HepG2 (cell line): ENCODE results near the gene SH3YL1. TPM values are rescaled to one million over a fixed set of nuclear protein-coding genes. Genes with fewer than 3 reads are reported as not detected.

Experiments used
- CAMTA2 ChIP-seq: sonication (generic); formaldehyde crosslinking; IDR thresholded peaks from 2 replicates; pipeline ENCODE4 v1.4.0; 2020; ENCODE audit warnings: mild to moderate bottlenecking, missing genetic modification reagents, borderline replicate concordance
- DR1 ChIP-seq: sonication (generic); formaldehyde crosslinking; IDR thresholded peaks from 2 replicates; pipeline ENCODE4 v1.8.0; 2021; ENCODE audit warnings: mild to moderate bottlenecking, missing genetic modification reagents, inconsistent platforms
- GFI1 ChIP-seq: sonication (generic); formaldehyde crosslinking; IDR thresholded peaks from 2 replicates; pipeline ENCODE4 v1.5.0; 2020; ENCODE audit warnings: missing genetic modification reagents, mild to moderate bottlenecking, borderline replicate concordance
- HNRNPUL1 ChIP-seq: fragments of 200-400 bp; formaldehyde crosslinking; IDR thresholded peaks from 2 replicates; pipeline ENCODE4 v1.6.1; 2017; ENCODE audit warnings: low read depth, mild to moderate bottlenecking, low read length, moderate library complexity
- KDM3A ChIP-seq: IDR thresholded peaks from 2 replicates; pipeline ENCODE4 v1.6.1; 2018; ENCODE audit warnings: low read depth, missing compliant biosample characterization
- MATR3 ChIP-seq: sonication (generic); formaldehyde crosslinking; IDR thresholded peaks from 2 replicates; pipeline ENCODE4 v1.4.0; 2020; ENCODE audit warnings: missing genetic modification reagents
- MYC ChIP-seq: sonication (generic); formaldehyde crosslinking; IDR thresholded peaks from 2 replicates; pipeline ENCODE4 v1.9.0; 2021; ENCODE audit warnings: missing genetic modification reagents, borderline replicate concordance
- NFE2 ChIP-seq: sonication (generic); formaldehyde crosslinking; IDR thresholded peaks from 2 replicates; pipeline ENCODE4 v1.4.0; 2020; ENCODE audit warnings: missing genetic modification reagents
- RAD51 ChIP-seq: fragments of 450-650 bp; IDR thresholded peaks from 2 replicates; pipeline ENCODE4 v1.6.1; 2016; ENCODE audit warnings: borderline replicate concordance
- SOX5 ChIP-seq: IDR thresholded peaks from 2 replicates; pipeline ENCODE4 v1.6.1; 2016; ENCODE audit warnings: borderline replicate concordance
- ZNF232 ChIP-seq: sonication (generic); formaldehyde crosslinking; IDR thresholded peaks from 2 replicates; pipeline ENCODE4 v1.4.0; 2020; ENCODE audit warnings: missing genetic modification reagents, borderline replicate concordance
- ZNF251 ChIP-seq: sonication (generic); formaldehyde crosslinking; IDR thresholded peaks from 2 replicates; pipeline ENCODE4 v1.9.0; 2021; ENCODE audit warnings: mild to moderate bottlenecking, missing genetic modification reagents
- ZNF543 ChIP-seq: sonication (generic); formaldehyde crosslinking; IDR thresholded peaks from 2 replicates; pipeline ENCODE4 v1.4.0; 2020; ENCODE audit warnings: mild to moderate bottlenecking, missing genetic modification reagents
- ZSCAN30 ChIP-seq: sonication (generic); formaldehyde crosslinking; IDR thresholded peaks from 2 replicates; pipeline ENCODE4 v1.5.0; 2020; ENCODE audit warnings: mild to moderate bottlenecking, missing genetic modification reagents
- polyA plus RNA-seq, 8 experiments: library from polyadenylated mRNA; depleted of rRNA in 3 of 8; stranded (reverse) in 7 of 8; unstranded in 1 of 8; fragments of >200 nt; fragmentation: Illumina TruSeq in 4 of 8; extraction: Trizol in 4 of 8; gene quantifications; 2 replicates each; pipeline versions ENCODE4 v1.2.1 to v1.2.3, GENCODE V29; 2011 to 2016; ENCODE audit warnings: low read depth in 4 of 8, missing spikeins in 1 of 8, mixed read lengths in 1 of 8; ENCODE audit not compliant: insufficient read depth in 1 of 8
- total RNA-seq, 5 experiments: library from RNA; depleted of rRNA; stranded (reverse); fragments of >200 nt; fragmentation: Illumina TruSeq; extraction: Trizol; gene quantifications; 2 replicates each; pipeline ENCODE4 v1.2.3, GENCODE V29; 2016; ENCODE audit warnings: low read depth in 1 of 5
- TF ChIP-seq, protein P1 (sequence below): sonication (generic); formaldehyde crosslinking; IDR thresholded peaks from 2 replicates; pipeline ENCODE4 v1.8.0; 2022; ENCODE audit warnings: mild to moderate bottlenecking, missing genetic modification reagents, moderate library complexity
- TF ChIP-seq, protein P2 (sequence below): IDR thresholded peaks from 2 replicates; pipeline ENCODE4 v1.6.1; 2012; ENCODE audit warnings: low read depth, low read length, improper control_type of control experiment
- TF ChIP-seq, protein P3 (sequence below): sonication (generic); formaldehyde crosslinking; IDR thresholded peaks from 2 replicates; pipeline ENCODE4 v1.5.0; 2020; ENCODE audit warnings: missing genetic modification reagents
- TF ChIP-seq, protein P4 (sequence below): sonication (generic); formaldehyde crosslinking; IDR thresholded peaks from 2 replicates; pipeline ENCODE4 v1.5.1; 2020; ENCODE audit warnings: mild to moderate bottlenecking, missing genetic modification reagents, borderline replicate concordance
- TF ChIP-seq, protein P5 (sequence below): sonication (generic); formaldehyde crosslinking; IDR thresholded peaks from 2 replicates; pipeline ENCODE4 v1.8.0; 2022; ENCODE audit warnings: mild to moderate bottlenecking, missing genetic modification reagents, moderate library complexity

The SH3YL1 gene
- total and polyA plus RNA-seq, 2 of the 13 experiments (the other 11 are each of a cell fraction or from before 2014, with no cell fraction given): 13.0 to 48.2 TPM

DNA sequence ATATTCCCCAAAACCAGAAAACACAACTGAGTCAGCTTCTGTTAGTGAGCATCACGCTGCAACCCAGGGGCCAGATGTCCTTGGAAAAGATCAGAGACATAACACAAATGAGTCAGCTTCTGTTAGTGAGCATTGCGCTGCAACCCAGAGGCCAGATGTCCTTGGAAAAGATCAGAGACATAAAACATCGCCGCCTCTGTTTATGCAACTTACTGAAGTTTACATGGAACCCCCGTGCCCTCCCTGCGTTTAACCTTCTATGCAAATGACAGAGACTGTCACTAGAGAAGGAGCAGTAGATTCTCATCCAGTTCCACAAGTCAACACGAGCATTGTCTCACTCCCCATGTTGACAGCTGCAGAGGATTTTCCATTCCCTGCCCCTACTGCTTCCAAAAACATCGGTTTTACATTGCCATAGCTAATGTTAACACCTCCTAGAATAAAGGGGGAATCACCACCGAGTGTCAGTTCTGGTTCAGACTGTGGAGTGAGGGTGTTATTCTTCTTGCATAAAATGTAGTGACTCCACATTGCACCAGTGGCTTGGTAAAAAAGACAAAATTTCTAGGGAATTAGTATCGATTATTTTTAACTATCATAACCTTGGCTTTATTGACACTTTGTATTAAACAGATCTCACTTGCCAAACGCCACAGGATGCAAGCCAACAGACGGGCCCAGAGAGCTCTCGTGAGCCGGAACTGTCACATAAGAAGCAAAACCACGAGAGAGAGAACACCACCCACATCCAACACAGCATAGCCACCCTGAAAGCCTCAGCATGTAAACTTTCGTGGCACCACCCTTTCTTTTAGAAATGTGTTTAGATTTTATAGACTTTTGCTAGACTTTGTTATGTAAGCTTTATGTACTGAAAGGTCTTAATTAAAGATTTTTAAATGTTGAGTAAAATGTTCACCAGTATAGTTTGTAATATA lies 87.7 kb downstream of the SH3YL1 start (continued):
- TF ChIP-seq, protein P1, sequence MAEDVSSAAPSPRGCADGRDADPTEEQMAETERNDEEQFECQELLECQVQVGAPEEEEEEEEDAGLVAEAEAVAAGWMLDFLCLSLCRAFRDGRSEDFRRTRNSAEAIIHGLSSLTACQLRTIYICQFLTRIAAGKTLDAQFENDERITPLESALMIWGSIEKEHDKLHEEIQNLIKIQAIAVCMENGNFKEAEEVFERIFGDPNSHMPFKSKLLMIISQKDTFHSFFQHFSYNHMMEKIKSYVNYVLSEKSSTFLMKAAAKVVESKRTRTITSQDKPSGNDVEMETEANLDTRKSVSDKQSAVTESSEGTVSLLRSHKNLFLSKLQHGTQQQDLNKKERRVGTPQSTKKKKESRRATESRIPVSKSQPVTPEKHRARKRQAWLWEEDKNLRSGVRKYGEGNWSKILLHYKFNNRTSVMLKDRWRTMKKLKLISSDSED (CRISPR knock-in tag): no peak
- TF ChIP-seq MATR3 (CRISPR knock-in tag) (no peak), ZNF251 (CRISPR knock-in tag) (no peak), SOX5 (CRISPR knock-in tag) (peak; percentile 96), NFE2 (no peak), ZNF543 (CRISPR knock-in tag) (peak; percentile 69), RAD51 (no peak), KDM3A (CRISPR knock-in tag) (peak; percentile 70; the same call in 1 of the 2 replicates), CAMTA2 (CRISPR knock-in tag) (no peak), ZSCAN30 (CRISPR knock-in tag) (no peak), MYC (CRISPR knock-in tag) (peak; percentile 71), GFI1 (CRISPR knock-in tag) (peak; percentile 76; the same call in 1 of the 2 replicates), DR1 (CRISPR knock-in tag) (no peak; the same call in 1 of the 2 replicates), ZNF232 (CRISPR knock-in tag) (peak; percentile 100), HNRNPUL1 (no peak)
- TF ChIP-seq, protein P2, sequence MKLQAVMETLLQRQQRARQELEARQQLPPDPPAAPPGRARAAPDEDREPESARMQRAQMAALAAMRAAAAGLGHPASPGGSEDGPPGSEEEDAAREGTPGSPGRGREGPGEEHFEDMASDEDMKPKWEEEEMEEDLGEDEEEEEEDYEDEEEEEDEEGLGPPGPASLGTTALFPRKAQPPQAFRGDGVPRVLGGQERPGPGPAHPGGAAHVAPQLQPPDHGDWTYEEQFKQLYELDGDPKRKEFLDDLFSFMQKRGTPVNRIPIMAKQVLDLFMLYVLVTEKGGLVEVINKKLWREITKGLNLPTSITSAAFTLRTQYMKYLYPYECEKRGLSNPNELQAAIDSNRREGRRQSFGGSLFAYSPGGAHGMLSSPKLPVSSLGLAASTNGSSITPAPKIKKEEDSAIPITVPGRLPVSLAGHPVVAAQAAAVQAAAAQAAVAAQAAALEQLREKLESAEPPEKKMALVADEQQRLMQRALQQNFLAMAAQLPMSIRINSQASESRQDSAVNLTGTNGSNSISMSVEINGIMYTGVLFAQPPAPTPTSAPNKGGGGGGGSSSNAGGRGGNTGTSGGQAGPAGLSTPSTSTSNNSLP: peak; percentile 85
- TF ChIP-seq, protein P3, sequence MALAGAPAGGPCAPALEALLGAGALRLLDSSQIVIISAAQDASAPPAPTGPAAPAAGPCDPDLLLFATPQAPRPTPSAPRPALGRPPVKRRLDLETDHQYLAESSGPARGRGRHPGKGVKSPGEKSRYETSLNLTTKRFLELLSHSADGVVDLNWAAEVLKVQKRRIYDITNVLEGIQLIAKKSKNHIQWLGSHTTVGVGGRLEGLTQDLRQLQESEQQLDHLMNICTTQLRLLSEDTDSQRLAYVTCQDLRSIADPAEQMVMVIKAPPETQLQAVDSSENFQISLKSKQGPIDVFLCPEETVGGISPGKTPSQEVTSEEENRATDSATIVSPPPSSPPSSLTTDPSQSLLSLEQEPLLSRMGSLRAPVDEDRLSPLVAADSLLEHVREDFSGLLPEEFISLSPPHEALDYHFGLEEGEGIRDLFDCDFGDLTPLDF: no peak
- TF ChIP-seq, protein P4, sequence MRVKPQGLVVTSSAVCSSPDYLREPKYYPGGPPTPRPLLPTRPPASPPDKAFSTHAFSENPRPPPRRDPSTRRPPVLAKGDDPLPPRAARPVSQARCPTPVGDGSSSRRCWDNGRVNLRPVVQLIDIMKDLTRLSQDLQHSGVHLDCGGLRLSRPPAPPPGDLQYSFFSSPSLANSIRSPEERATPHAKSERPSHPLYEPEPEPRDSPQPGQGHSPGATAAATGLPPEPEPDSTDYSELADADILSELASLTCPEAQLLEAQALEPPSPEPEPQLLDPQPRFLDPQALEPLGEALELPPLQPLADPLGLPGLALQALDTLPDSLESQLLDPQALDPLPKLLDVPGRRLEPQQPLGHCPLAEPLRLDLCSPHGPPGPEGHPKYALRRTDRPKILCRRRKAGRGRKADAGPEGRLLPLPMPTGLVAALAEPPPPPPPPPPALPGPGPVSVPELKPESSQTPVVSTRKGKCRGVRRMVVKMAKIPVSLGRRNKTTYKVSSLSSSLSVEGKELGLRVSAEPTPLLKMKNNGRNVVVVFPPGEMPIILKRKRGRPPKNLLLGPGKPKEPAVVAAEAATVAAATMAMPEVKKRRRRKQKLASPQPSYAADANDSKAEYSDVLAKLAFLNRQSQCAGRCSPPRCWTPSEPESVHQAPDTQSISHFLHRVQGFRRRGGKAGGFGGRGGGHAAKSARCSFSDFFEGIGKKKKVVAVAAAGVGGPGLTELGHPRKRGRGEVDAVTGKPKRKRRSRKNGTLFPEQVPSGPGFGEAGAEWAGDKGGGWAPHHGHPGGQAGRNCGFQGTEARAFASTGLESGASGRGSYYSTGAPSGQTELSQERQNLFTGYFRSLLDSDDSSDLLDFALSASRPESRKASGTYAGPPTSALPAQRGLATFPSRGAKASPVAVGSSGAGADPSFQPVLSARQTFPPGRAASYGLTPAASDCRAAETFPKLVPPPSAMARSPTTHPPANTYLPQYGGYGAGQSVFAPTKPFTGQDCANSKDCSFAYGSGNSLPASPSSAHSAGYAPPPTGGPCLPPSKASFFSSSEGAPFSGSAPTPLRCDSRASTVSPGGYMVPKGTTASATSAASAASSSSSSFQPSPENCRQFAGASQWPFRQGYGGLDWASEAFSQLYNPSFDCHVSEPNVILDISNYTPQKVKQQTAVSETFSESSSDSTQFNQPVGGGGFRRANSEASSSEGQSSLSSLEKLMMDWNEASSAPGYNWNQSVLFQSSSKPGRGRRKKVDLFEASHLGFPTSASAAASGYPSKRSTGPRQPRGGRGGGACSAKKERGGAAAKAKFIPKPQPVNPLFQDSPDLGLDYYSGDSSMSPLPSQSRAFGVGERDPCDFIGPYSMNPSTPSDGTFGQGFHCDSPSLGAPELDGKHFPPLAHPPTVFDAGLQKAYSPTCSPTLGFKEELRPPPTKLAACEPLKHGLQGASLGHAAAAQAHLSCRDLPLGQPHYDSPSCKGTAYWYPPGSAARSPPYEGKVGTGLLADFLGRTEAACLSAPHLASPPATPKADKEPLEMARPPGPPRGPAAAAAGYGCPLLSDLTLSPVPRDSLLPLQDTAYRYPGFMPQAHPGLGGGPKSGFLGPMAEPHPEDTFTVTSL (CRISPR knock-in tag): peak; percentile 97
- TF ChIP-seq, protein P5, sequence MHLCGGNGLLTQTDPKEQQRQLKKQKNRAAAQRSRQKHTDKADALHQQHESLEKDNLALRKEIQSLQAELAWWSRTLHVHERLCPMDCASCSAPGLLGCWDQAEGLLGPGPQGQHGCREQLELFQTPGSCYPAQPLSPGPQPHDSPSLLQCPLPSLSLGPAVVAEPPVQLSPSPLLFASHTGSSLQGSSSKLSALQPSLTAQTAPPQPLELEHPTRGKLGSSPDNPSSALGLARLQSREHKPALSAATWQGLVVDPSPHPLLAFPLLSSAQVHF: no peak
